Lung (tissue), 12 donors: Measurements from ENCODE around the gene MYT1. TPM values are rescaled to one million over a fixed set of nuclear protein-coding genes. Genes with fewer than 3 reads are reported as not detected.

Experiments used
- ATAC-seq: fragments of 200-7000 bp; cut with Tn5 transposase; one replicate; pipeline ENCODE4 v1.9.1; 2020; ENCODE audit warnings: moderate number of reproducible peaks; ENCODE audit not compliant: insufficient read depth, low FRiP score
- DNase-seq, 3 donors: peaks; one replicate each; pipeline ENCODE4 v3.0.0-alpha.2; 2013 to 2017
- H3K27ac ChIP-seq, 2 donors: one replicate each; pipeline ENCODE4 v1.5.1; 2013; ENCODE audit warnings: mild to moderate bottlenecking in 2 of 2, moderate library complexity in 2 of 2, control low read depth in 1 of 2, inconsistent platforms in 1 of 2, low read depth in 1 of 2, low read length in 1 of 2
- H3K27me3 ChIP-seq, 3 donors: one replicate each; pipeline ENCODE4 v1.5.1; 2013; ENCODE audit warnings: low read length in 2 of 3; ENCODE audit not compliant: control insufficient read depth in 3 of 3, insufficient read depth in 3 of 3
- H3K36me3 ChIP-seq, 4 donors: one replicate each; pipeline ENCODE4 v1.5.1; 2013; ENCODE audit warnings: low read length in 4 of 4, mild to moderate bottlenecking in 1 of 4, moderate library complexity in 1 of 4; ENCODE audit not compliant: control insufficient read depth in 4 of 4, insufficient read depth in 4 of 4
- H3K4me1 ChIP-seq, 5 donors: one replicate each; pipeline ENCODE4 v1.5.1; 2013; ENCODE audit warnings: low read length in 5 of 5, mild to moderate bottlenecking in 2 of 5, moderate library complexity in 1 of 5; ENCODE audit not compliant: control insufficient read depth in 5 of 5, insufficient read depth in 5 of 5
- H3K4me3 ChIP-seq: one replicate; pipeline ENCODE4 v1.5.1; 2013; ENCODE audit warnings: mild to moderate bottlenecking, control low read depth, moderate library complexity
- H3K9ac ChIP-seq, 2 donors: one replicate each; pipeline ENCODE4 v1.5.1; 2013; ENCODE audit warnings: low read length in 2 of 2, control low read depth in 1 of 2; ENCODE audit not compliant: insufficient read depth in 1 of 2
- H3K9me3 ChIP-seq, 4 donors: one replicate each; pipeline ENCODE4 v1.5.1; 2013; ENCODE audit warnings: low read length in 3 of 4, mild to moderate bottlenecking in 1 of 4, moderate library complexity in 1 of 4; ENCODE audit not compliant: control insufficient read depth in 4 of 4, insufficient read depth in 3 of 4
- CTCF ChIP-seq: IDR thresholded peaks from 2 replicates; pipeline ENCODE4 v1.5.1; 2012; ENCODE audit warnings: mild to moderate bottlenecking; ENCODE audit errors: control extremely low read depth, extremely low read depth
- WGBS, 2 donors: extraction: QIAGEN DNeasy Blood & Tissue Kit; methylation state at CpG; one replicate each; pipeline ENCODE4 v1.1.7; 2013; 5-methylcytosine and 5-hydroxymethylcytosine counted together
- polyA plus RNA-seq, 2 donors: library from polyadenylated mRNA; stranded (reverse); fragments of 200-250 nt; gene quantifications; one replicate each; pipeline ENCODE4 v1.2.1, GENCODE V29; 2013
- total RNA-seq, 2 donors: library from RNA; depleted of rRNA in 1 of 2; stranded (reverse); fragments of >200 nt in 1 of 2; gene quantifications; one replicate each; pipeline ENCODE4 v1.2.1, GENCODE V29; 2014 to 2021
- donor health status: control.
- donor health status: control.
- donor health status: Bipolar disorder and iron deficiency.
- donor health status: healthy.
- donor health status: DM: yes; HTN: yes; CAD: no.

MYT1 gene
- total and polyA plus RNA-seq, 4 donors, result 0.03 to 0.40 (median 0.10) TPM; not detected in 1

- no peaks in the 10 kb centered on the region for H3K9me3 ChIP-seq
- TF ChIP-seq CTCF, result no peak
- no peak overlapping the region for H3K4me3 ChIP-seq
- 82 to 90% methylated on average over 8 of the region's 8 CpGs for WGBS, 2 donors
- peaks cover 2 to 25% (median 9%) of the 10 kb centered on the region in 5 donors for H3K4me1 ChIP-seq
- H3K36me3 ChIP-seq, result no peaks in the 10 kb centered on the region
- no peak overlapping the region for H3K9ac ChIP-seq
- no peaks in the 10 kb centered on the region for H3K27me3 ChIP-seq
- no peak overlapping the region for H3K27ac ChIP-seq
- ATAC-seq (no peak), DNase-seq (no peak)
Observed at GRCh38 chr20:64220420-64220819, 56.2 kb downstream of the MYT1 start.

GRCh38 chr20:64220891-64221527, 56.8 kb downstream of the MYT1 start:
- no peak for TF ChIP-seq CTCF
- Histone ChIP-seq H3K9me3 (no peaks in the 10 kb centered on the region), H3K4me3 (no peak overlapping the region), H3K9ac (no peak overlapping the region), H3K36me3 (no peaks in the 10 kb centered on the region), H3K27me3 (no peaks in the 10 kb centered on the region), H3K27ac (no peak overlapping the region), H3K4me1 (peaks cover 2 to 25% (median 9%) of the 10 kb centered on the region in 5 donors)
- WGBS, 2 donors, result 82 to 83% methylated on average over 17 of the region's 17 CpGs
- ATAC-seq (no peak), DNase-seq (no peak)

GRCh38 chr20:64222291-64222735, 58.1 kb downstream of the MYT1 start:
- Histone ChIP-seq H3K9ac (no peak overlapping the region), H3K27me3 (no peaks in the 10 kb centered on the region), H3K9me3 (no peaks in the 10 kb centered on the region), H3K27ac (no peak overlapping the region), H3K4me3 (no peak overlapping the region), H3K36me3 (no peaks in the 10 kb centered on the region), H3K4me1 (peaks cover 2 to 25% (median 9%) of the 10 kb centered on the region in 5 donors)
- no peak for ATAC-seq
- no peak for DNase-seq
- 68 to 78% methylated on average over 5 of the region's 5 CpGs for WGBS, 2 donors
- TF ChIP-seq CTCF, result no peak
